DOHH2 (cell line): ENCODE data around the gene IFI27.

Source experiments
- H3F3A ChIP-seq: fragments of 200-600 bp; sonication (generic), shearing (Covaris generic); 2 replicates; pipeline ENCODE4 v1.6.0; 2016; ENCODE audit warnings: antibody characterized with exemption, mild to moderate bottlenecking; ENCODE audit not compliant: control insufficient read depth, insufficient read depth
- H3K27ac ChIP-seq: fragments of 200-600 bp; sonication (generic); 2 replicates; pipeline ENCODE4 v1.5.1; 2014; ENCODE audit warnings: low read depth, mild to moderate bottlenecking, low read length, moderate library complexity
- H3K27me3 ChIP-seq: fragments of 200-600 bp; sonication (generic); 2 replicates; pipeline ENCODE4 v1.6.1; 2014; ENCODE audit warnings: mild to moderate bottlenecking, low read length, mixed read lengths; ENCODE audit not compliant: control insufficient read depth
- H3K36me3 ChIP-seq: fragments of 200-600 bp; sonication (generic); 2 replicates; pipeline ENCODE4 v1.6.1; 2014; ENCODE audit warnings: mild to moderate bottlenecking, low read length, moderate library complexity, mixed read lengths; ENCODE audit not compliant: control insufficient read depth
- H3K4me1 ChIP-seq: fragments of 200-600 bp; sonication (generic); 2 replicates; pipeline ENCODE4 v1.6.1; 2014; ENCODE audit warnings: mild to moderate bottlenecking, low read length, mixed read lengths; ENCODE audit not compliant: control insufficient read depth
- H3K4me2 ChIP-seq: fragments of 200-600 bp; sonication (generic); 2 replicates; pipeline ENCODE4 v1.6.0; 2014; ENCODE audit warnings: mild to moderate bottlenecking, low read length, moderate library complexity
- H3K4me3 ChIP-seq: fragments of 200-600 bp; sonication (generic); 2 replicates; pipeline ENCODE4 v1.5.1; 2014; ENCODE audit warnings: mild to moderate bottlenecking, low read length, mixed read lengths
- H3K79me2 ChIP-seq: fragments of 200-600 bp; sonication (generic); 2 replicates; pipeline ENCODE4 v1.6.1; 2014; ENCODE audit warnings: mild to moderate bottlenecking, low read length, mixed read lengths; ENCODE audit not compliant: control insufficient read depth
- H3K9me2 ChIP-seq: fragments of 200-600 bp; sonication (generic); replicated peaks from 2 replicates; pipeline ENCODE4 v1.6.1; 2014; ENCODE audit warnings: mild to moderate bottlenecking, low read length, mixed read lengths; ENCODE audit not compliant: control insufficient read depth
- H3K9me3 ChIP-seq: fragments of 200-600 bp; sonication (generic); 2 replicates; pipeline ENCODE4 v1.6.1; 2014; ENCODE audit warnings: antibody characterized with exemption, low read length, mixed read lengths; ENCODE audit not compliant: control insufficient read depth, insufficient read depth
- H4K20me1 ChIP-seq: fragments of 200-600 bp; sonication (generic); 2 replicates; pipeline ENCODE4 v1.6.0; 2014; ENCODE audit warnings: low read depth, mild to moderate bottlenecking, antibody characterized with exemption, low read length, moderate library complexity; ENCODE audit not compliant: control insufficient read depth, insufficient read depth
- CTCF ChIP-seq: fragments of 200-600 bp; sonication (generic); IDR thresholded peaks from one replicate; pipeline ENCODE4 v1.5.1; 2014; ENCODE audit warnings: antibody characterized with exemption, mild to moderate bottlenecking, low read depth, low read length; ENCODE audit not compliant: poor library complexity, severe bottlenecking
- EZH2phosphoT487 ChIP-seq: fragments of 200-600 bp; sonication (generic); IDR thresholded peaks from 2 replicates; pipeline ENCODE4 v1.6.1; 2017; ENCODE audit warnings: borderline replicate concordance, mild to moderate bottlenecking, antibody characterized with exemption, low read length, moderate library complexity, mixed read lengths

Gene IFI27

DNA sequence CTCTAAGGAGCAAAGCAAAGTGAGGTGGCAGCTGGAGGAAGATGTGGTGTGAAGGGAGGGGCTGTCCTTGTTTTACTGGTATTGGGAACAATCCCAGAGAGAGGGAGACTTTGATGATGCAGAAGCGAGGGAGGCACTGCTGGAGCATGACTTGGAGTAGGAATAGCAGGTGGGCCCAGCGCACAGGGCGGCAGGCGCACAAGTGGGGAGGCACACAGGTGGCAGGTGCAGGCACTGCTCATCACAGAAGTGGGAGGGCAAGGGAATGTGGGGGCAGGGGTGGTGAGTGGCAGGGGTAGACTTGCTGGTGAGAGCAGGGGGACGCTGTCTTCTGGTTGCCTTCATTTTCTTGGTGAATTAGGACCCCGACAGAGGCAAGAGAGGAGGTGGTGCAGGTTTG lies 11.5 kb upstream of the IFI27 start:
- no peaks in the 10 kb centered on the region for H3F3A ChIP-seq
- TF ChIP-seq EZH2phosphoT487 (no peak), CTCF (no peak)

GRCh38 chr14:94100847-94101246 lies 9.7 kb upstream of the IFI27 start:
- H3K4me1 ChIP-seq, result no peaks in the 10 kb centered on the region
- no peaks in the 10 kb centered on the region for H3K27me3 ChIP-seq
- no peak for TF ChIP-seq EZH2phosphoT487
- TF ChIP-seq CTCF, result no peak
- H4K20me1 ChIP-seq, result no peaks in the 10 kb centered on the region
- H3F3A ChIP-seq, result no peaks in the 10 kb centered on the region
- H3K4me2 ChIP-seq, result no peak overlapping the region
- H3K36me3 ChIP-seq, result no peaks in the 10 kb centered on the region
- H3K79me2 ChIP-seq, result no peaks in the 10 kb centered on the region
- H3K4me3 ChIP-seq, result no peak overlapping the region
- H3K9me3 ChIP-seq, result no peaks in the 10 kb centered on the region
- H3K9me2 ChIP-seq, result no peaks in the 10 kb centered on the region
- no peak overlapping the region for H3K27ac ChIP-seq

More for the DNA sequence above, 11.5 kb upstream of the IFI27 start:
- Histone ChIP-seq H3K4me3 (no peak overlapping the region), H3K27ac (no peak overlapping the region), H4K20me1 (no peaks in the 10 kb centered on the region), H3K9me2 (no peaks in the 10 kb centered on the region), H3K4me2 (no peak overlapping the region), H3K4me1 (no peaks in the 10 kb centered on the region), H3K36me3 (no peaks in the 10 kb centered on the region), H3K27me3 (no peaks in the 10 kb centered on the region), H3K9me3 (no peaks in the 10 kb centered on the region), H3K79me2 (no peaks in the 10 kb centered on the region)

- Histone ChIP-seq H3F3A (no peaks in the 10 kb centered on the region), H3K4me3 (no peak overlapping the region), H3K4me1 (no peaks in the 10 kb centered on the region), H4K20me1 (no peaks in the 10 kb centered on the region), H3K27ac (no peak overlapping the region), H3K27me3 (no peaks in the 10 kb centered on the region), H3K9me3 (no peaks in the 10 kb centered on the region), H3K9me2 (no peaks in the 10 kb centered on the region), H3K4me2 (no peak overlapping the region), H3K36me3 (no peaks in the 10 kb centered on the region), H3K79me2 (no peaks in the 10 kb centered on the region)
- TF ChIP-seq CTCF (no peak), EZH2phosphoT487 (no peak)
Measured at GRCh38 chr14:94101748-94102147, 8.8 kb upstream of the IFI27 start.
